ENCODE measurements around the gene CST7. TPM values are rescaled to one million over a fixed set of nuclear protein-coding genes. Genes with fewer than 3 reads are reported as not detected.
A peak's percentile ranks its signal among the peaks of the same experiment; 100 is the strongest.

CST7 gene
- total RNA-seq, 1 experiment from 2014 or later: not detected

- no TSS peak for BruUV-seq (replicated peaks)
- CTCF ChIA-PET: no interaction called here
Measured at GRCh38 chr20:24984961-24985640, 36.0 kb downstream of the CST7 start.

GRCh38 chr20:24985802-24986201 lies 36.7 kb downstream of the CST7 start:
- Histone ChIP-seq H3K36me3 (ENCODE audit: control insufficient read depth, insufficient read depth, low read length) (peaks cover 2% of the 10 kb centered on the region; the same call in 1 of the 2 replicates), H3K27me3 (ENCODE audit: control insufficient read depth, insufficient read depth, low read length) (no peaks in the 10 kb centered on the region), H3K4me3 (ENCODE audit: low read depth in 2 of 2, low read length in 2 of 2) (no peak overlapping the region), H3K27ac (ENCODE audit: low read length) (no peak overlapping the region), H3K4me1 (ENCODE audit: control insufficient read depth, insufficient read depth, low read length) (peaks cover 10% of the 10 kb centered on the region), H3K9me3 (ENCODE audit: control insufficient read depth, insufficient read depth, low read depth, low read length) (peaks cover 4% of the 10 kb centered on the region; the same call in 1 of the 2 replicates)
- in situ Hi-C loops (cut with HindIII; ENCODE audit: low pct_unique_long_range_greater_than_20kb, low sequenced_read_pairs): no loop called here
- TF ChIP-seq CTCF (IDR thresholded peaks at IDR 0.05): no peak
- TF ChIP-seq SIN3A (IDR thresholded peaks at IDR 0.05; ENCODE audit: borderline replicate concordance, insufficient read depth, low read depth, low read length): no peak
- TF ChIP-seq POLR2AphosphoS5 (IDR thresholded peaks at IDR 0.05; ENCODE audit: low read depth, low read length): no peak
- no peak for TF ChIP-seq TCF7L2 (IDR thresholded peaks at IDR 0.05; ENCODE audit: low read depth, low read length)
- no peak for TF ChIP-seq REST (IDR thresholded peaks at IDR 0.05; ENCODE audit: insufficient read depth in 1 of 2, low read depth in 2 of 2, low read length in 1 of 2)
- 0 out of 2 replicates have a peak, but pooled peaks have one; percentile 23 for ATAC-seq
- no TSS peak for BruUV-seq (replicated peaks)
- ChIA-PET CTCF (no interaction called here), POLR2A (no interaction called here)
- intact Hi-C loops (cut with micrococcal nuclease; ENCODE audit: unreplicated experiment): no loop called here
- no peak for DNase-seq (ENCODE audit: low read depth, low spot score)

More at GRCh38 chr20:24984961-24985640, 36.0 kb downstream of the CST7 start:
- DNase-seq (ENCODE audit: low read depth, low spot score): no peak
- TF ChIP-seq SIN3A (IDR thresholded peaks at IDR 0.05; ENCODE audit: borderline replicate concordance, insufficient read depth, low read depth, low read length) (no peak), REST (IDR thresholded peaks at IDR 0.05; ENCODE audit: insufficient read depth in 1 of 2, low read depth in 2 of 2, low read length in 1 of 2) (no peak), TCF7L2 (IDR thresholded peaks at IDR 0.05; ENCODE audit: low read depth, low read length) (no peak), CTCF (IDR thresholded peaks at IDR 0.05) (no peak), POLR2AphosphoS5 (IDR thresholded peaks at IDR 0.05; ENCODE audit: low read depth, low read length) (no peak)
- H3K9me3 ChIP-seq (ENCODE audit: control insufficient read depth, insufficient read depth, low read depth, low read length): peaks cover 8% of the 10 kb centered on the region; the same call in 1 of the 2 replicates
- in situ Hi-C loops (cut with HindIII; ENCODE audit: low pct_unique_long_range_greater_than_20kb, low sequenced_read_pairs): no loop called here
- intact Hi-C loops (cut with micrococcal nuclease; ENCODE audit: unreplicated experiment): no loop called here
- no peak overlapping the region for H3K27ac ChIP-seq (ENCODE audit: low read length)
- no peak for ATAC-seq
- peaks cover 3% of the 10 kb centered on the region; the same call in 1 of the 2 replicates for H3K4me1 ChIP-seq (ENCODE audit: control insufficient read depth, insufficient read depth, low read length)
- peaks cover 2% of the 10 kb centered on the region for H3K36me3 ChIP-seq (ENCODE audit: control insufficient read depth, insufficient read depth, low read length)
- POLR2A ChIA-PET: no interaction called here
- no peaks in the 10 kb centered on the region for H3K27me3 ChIP-seq (ENCODE audit: control insufficient read depth, insufficient read depth, low read length)
- no peak overlapping the region for H3K4me3 ChIP-seq (ENCODE audit: low read depth in 2 of 2, low read length in 2 of 2)
